Parathyroid adenoma (tissue), 2 donors: Measurements from ENCODE around the gene RNF167.

Experiments
- H2AFZ ChIP-seq: fragments of 300-600 bp; sonication (generic); one replicate; pipeline ENCODE4 v1.7.0; 2017; ENCODE audit warnings: antibody characterized with exemption, mild to moderate bottlenecking
- H3K27ac ChIP-seq: fragments of 300-600 bp; sonication (generic); one replicate; pipeline ENCODE4 v1.7.0; 2017
- H3K27me3 ChIP-seq: fragments of 300-600 bp; sonication (generic); one replicate; pipeline ENCODE4 v1.7.0; 2017; ENCODE audit warnings: low read length; ENCODE audit not compliant: control insufficient read depth, insufficient read depth
- H3K36me3 ChIP-seq: fragments of 300-600 bp; sonication (generic); one replicate; pipeline ENCODE4 v1.7.0; 2017; ENCODE audit warnings: low read length; ENCODE audit not compliant: control insufficient read depth, insufficient read depth
- H3K4me1 ChIP-seq: fragments of 300-600 bp; sonication (generic); one replicate; pipeline ENCODE4 v1.7.0; 2017; ENCODE audit warnings: control low read depth
- H3K4me2 ChIP-seq: fragments of 300-600 bp; sonication (generic); one replicate; pipeline ENCODE4 v1.7.0; 2017; ENCODE audit warnings: low read length
- H3K4me3 ChIP-seq: fragments of 300-600 bp; sonication (generic); one replicate; pipeline ENCODE4 v1.7.0; 2017; ENCODE audit warnings: low read depth, low read length
- H3K79me2 ChIP-seq: fragments of 300-600 bp; sonication (generic); one replicate; pipeline ENCODE4 v1.7.0; 2017; ENCODE audit warnings: control low read depth
- H3K9ac ChIP-seq: fragments of 300-600 bp; sonication (generic); one replicate; pipeline ENCODE4 v1.7.0; 2017; ENCODE audit warnings: mild to moderate bottlenecking
- H3K9me3 ChIP-seq: fragments of 300-600 bp; sonication (generic); one replicate; pipeline ENCODE4 v1.7.0; 2017; ENCODE audit warnings: low read length; ENCODE audit not compliant: control insufficient read depth
- TF ChIP-seq, protein P1 (sequence below): fragments of 300-600 bp; sonication (generic); IDR thresholded peaks from one replicate; pipeline ENCODE4 v1.7.0; 2017; ENCODE audit warnings: antibody characterized with exemption, mild to moderate bottlenecking
- donor health status: primary hyperparathyroidism.

Gene RNF167

DNA sequence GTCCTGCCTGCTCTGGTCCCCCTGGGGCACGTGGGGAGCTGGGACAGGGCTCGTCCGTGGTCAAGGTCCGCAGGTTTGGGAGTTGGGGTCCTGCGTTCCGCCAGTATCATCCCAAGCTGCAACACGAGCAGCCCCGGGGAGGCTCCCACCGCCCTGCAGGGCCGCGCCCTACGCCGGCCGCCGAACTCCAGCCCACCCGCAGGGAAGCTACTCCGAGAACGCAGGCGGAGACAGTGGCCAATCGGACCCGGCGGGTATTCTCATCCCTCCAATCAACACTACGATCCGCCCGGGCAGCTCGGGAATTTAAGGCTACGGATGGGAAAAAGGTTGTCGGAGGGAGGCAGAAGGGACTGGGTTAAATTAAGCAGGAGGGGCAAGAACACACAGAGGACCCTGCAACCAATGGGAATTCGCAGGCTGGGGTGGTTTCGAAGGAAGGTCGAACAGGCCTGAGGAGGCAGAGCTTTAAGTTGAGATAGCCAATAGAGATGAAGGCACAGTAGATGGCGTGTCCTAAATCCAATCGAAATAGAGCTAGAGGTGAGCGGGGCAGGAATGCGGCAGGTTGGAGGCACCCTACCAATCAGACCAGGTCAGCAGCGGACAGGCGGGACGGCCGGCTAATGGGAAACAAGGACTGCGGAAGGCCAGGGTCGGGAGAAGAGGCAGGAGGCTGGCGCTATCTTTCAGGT, 26.9 kb downstream of the RNF167 start:
- peak overlapping the region; percentile 94 for H3K4me2 ChIP-seq
- peak overlapping the region; percentile 92 for H3K4me3 ChIP-seq
- H3K79me2 ChIP-seq: peaks cover 2% of the 10 kb centered on the region

DNA sequence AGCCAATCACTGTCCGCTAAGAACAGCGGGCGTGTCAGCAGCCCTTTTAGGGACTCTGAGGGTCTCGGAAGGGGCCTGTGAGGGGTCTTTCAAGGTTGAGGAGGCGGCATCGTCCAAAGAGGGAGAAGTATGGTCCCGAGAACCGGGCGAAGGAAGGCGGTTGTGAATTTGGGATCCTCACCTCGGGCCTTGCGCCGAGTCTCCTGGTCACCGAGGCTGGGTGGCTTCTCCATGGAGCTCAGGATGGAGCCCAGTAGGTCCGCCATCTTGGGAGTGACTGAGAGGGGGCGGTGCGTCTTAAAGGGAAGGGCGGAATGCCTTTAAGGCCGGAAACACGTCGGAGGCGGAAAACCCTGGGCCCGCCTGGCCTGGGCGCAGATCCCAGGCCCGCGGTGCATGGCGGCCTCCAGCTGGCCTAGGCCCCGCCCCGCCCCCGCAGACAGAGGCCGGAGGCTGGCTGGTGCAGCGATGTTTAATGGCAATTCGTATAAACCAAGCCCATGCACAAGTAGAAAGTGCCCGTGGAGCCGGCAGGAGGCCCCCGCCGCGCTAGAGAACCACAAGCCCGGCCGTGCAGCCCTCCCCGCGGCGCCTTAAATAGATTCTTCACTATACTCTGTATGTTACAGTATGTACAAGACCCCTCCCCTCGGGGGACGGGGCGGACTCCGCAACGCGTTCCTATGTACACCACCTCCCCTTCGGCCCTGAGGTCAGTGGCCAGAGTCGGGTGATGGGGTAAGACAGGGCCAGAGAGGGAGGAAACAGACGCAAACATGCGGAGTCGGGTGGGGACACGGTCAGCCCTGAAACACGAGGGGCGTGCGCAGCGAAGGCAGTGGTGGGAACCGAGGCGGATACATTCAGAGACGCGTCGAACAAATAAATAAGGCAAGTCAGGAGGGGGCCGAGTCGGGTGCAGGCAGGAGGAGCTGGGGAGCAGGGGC, 27.7 kb downstream of the RNF167 start, which contains the start of gene SPAG7:
Gene SPAG7, minus strand, starts transcription at position 279 of the 947 bp plus-strand sequence. Its CDS starts 13 bp downstream, at position 266.
- no peaks in the 10 kb centered on the region for H3K36me3 ChIP-seq

More for the DNA sequence above, 26.9 kb downstream of the RNF167 start:
- peak overlapping the region; percentile 99 for H3K27ac ChIP-seq
- peaks cover 10% of the 10 kb centered on the region for H3K4me1 ChIP-seq
- no peaks in the 10 kb centered on the region for H3K36me3 ChIP-seq
- TF ChIP-seq, protein P1, sequence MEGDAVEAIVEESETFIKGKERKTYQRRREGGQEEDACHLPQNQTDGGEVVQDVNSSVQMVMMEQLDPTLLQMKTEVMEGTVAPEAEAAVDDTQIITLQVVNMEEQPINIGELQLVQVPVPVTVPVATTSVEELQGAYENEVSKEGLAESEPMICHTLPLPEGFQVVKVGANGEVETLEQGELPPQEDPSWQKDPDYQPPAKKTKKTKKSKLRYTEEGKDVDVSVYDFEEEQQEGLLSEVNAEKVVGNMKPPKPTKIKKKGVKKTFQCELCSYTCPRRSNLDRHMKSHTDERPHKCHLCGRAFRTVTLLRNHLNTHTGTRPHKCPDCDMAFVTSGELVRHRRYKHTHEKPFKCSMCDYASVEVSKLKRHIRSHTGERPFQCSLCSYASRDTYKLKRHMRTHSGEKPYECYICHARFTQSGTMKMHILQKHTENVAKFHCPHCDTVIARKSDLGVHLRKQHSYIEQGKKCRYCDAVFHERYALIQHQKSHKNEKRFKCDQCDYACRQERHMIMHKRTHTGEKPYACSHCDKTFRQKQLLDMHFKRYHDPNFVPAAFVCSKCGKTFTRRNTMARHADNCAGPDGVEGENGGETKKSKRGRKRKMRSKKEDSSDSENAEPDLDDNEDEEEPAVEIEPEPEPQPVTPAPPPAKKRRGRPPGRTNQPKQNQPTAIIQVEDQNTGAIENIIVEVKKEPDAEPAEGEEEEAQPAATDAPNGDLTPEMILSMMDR: no peak
- no peaks in the 10 kb centered on the region for H3K27me3 ChIP-seq
- H3K9me3 ChIP-seq: no peaks in the 10 kb centered on the region
- H3K9ac ChIP-seq: peak overlapping the region; percentile 87
- H2AFZ ChIP-seq: peak overlapping the region; percentile 97

DNA sequence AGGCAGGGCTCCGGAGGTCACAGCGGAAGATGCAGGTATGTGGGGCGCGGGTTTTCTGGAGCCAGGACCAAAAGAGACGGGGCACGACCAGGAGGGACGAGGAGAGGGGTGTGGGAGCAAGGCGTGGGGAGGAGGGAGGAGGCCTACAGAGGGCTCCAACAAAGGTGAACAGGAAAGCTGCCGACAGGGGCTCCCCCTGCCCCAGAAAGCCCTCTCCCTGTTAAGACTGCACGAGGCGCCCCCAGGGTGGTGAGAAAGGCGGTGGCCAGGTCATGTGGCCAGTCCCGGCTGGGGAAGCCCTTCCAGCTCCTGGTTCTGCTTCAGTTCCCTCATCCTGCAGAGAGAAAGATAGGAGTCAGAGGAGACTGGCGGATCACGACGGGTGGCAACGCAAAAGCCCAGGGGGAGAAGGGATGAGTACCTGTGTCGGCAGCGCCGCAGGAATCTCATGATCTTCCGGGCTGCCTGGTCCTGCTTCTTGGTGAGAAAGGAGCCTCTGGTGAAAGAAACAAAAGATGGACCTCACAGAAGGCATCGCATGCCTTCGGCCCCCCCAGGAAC, 28.5 kb downstream of the RNF167 start:
- peaks cover 10% of the 10 kb centered on the region for H3K4me1 ChIP-seq
- TF ChIP-seq, protein P1: no peak
- peak overlapping the region; percentile 99 for H3K27ac ChIP-seq
- H3K4me3 ChIP-seq: peak overlapping the region; percentile 92
- no peak overlapping the region for H3K9ac ChIP-seq
- peak overlapping the region; percentile 99 for H3K4me2 ChIP-seq
- H3K9me3 ChIP-seq: no peaks in the 10 kb centered on the region
- no peaks in the 10 kb centered on the region for H3K27me3 ChIP-seq
- peaks cover 2% of the 10 kb centered on the region for H3K79me2 ChIP-seq
- H2AFZ ChIP-seq: peak overlapping the region; percentile 97
- H3K36me3 ChIP-seq: no peaks in the 10 kb centered on the region

More for the DNA sequence above, 27.7 kb downstream of the RNF167 start, which contains the start of gene SPAG7:
- H3K27ac ChIP-seq: peak within 1 kb of the TSS; percentile 99
- peak within 1 kb of the TSS; percentile 92 for H3K4me3 ChIP-seq
- H3K9ac ChIP-seq: peak within 1 kb of the TSS; percentile 87
- no peaks in the 10 kb centered on the region for H3K27me3 ChIP-seq
- peak within 1 kb of the TSS; percentile 97 for H2AFZ ChIP-seq
- H3K4me1 ChIP-seq: peaks cover 10% of the 10 kb centered on the region
- TF ChIP-seq, protein P1: peak; percentile 15
- peaks cover 2% of the 10 kb centered on the region for H3K79me2 ChIP-seq
- no peaks in the 10 kb centered on the region for H3K9me3 ChIP-seq
- H3K4me2 ChIP-seq: peak within 1 kb of the TSS; percentile 99

DNA sequence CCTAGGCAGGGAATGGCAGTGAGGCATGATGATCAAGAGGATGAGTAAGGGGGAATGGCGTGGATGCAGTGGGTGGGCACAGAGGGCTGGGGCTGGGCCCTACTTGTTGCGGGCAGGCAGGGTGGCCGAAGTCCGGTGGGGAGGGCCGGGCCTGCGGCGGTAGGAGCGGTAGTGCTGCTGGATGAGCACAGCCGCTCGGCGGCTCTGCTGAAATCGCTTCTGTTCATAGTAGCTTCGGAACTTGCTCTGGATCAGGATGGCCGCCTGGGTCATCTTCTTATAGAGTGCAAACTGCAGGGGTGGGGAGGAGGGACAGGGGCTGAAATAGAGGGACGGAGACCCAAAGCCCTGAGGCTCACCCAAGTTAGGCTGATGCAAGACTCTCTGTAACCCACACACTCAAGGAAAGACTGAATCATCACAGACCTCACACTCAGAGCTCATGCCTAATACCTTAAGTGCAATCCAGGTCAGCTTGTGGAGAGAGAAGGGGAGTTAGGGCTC, 29.0 kb downstream of the RNF167 start:
- Histone ChIP-seq H3K9me3 (no peaks in the 10 kb centered on the region), H3K4me3 (peak overlapping the region; percentile 92), H3K4me2 (peak overlapping the region; percentile 99), H3K4me1 (peaks cover 10% of the 10 kb centered on the region), H3K9ac (no peak overlapping the region), H2AFZ (no peak overlapping the region), H3K27me3 (no peaks in the 10 kb centered on the region), H3K36me3 (no peaks in the 10 kb centered on the region), H3K79me2 (peaks cover 2% of the 10 kb centered on the region), H3K27ac (peak overlapping the region; percentile 99)
- TF ChIP-seq, protein P1: no peak
